Panc1 (cell line): Measurements from ENCODE around the gene PGBD5. TPM values are rescaled to one million over a fixed set of nuclear protein-coding genes. Genes with fewer than 3 reads are reported as not detected.

Experiments used
- ATAC-seq: fragments of 200-7000 bp; cut with Tn5 transposase; 2 replicates; pipeline ENCODE4 v1.9.1; 2020; ENCODE audit warnings: mild to moderate bottlenecking, moderate library complexity
- BruUV-seq: library from RNA; stranded (reverse); fragments of 400-500 nt; replicated peaks from 2 replicates; lab custom pipeline; 2021; lab: Mats Ljungman, UMichigan
- CTCF ChIA-PET: fragments of 300-600 bp; sonication (Branson Sonifier 250); formaldehyde crosslinking; loops from one replicate; lab custom pipeline; 2022; ENCODE audit warnings: antibody characterized with exemption; lab: Charles Lee
- POLR2A ChIA-PET: fragments of 300-600 bp; sonication (Branson Sonifier 250); formaldehyde crosslinking; loops from one replicate; lab custom pipeline; 2022; ENCODE audit warnings: antibody characterized with exemption; lab: Charles Lee
- DNase-seq: peaks from one replicate; pipeline ENCODE4 v3.0.0-alpha.2; 2010; ENCODE audit warnings: low read depth, low spot score
- H3K27ac ChIP-seq: 2 replicates; pipeline ENCODE4 v1.5.1; 2011; ENCODE audit warnings: mild to moderate bottlenecking, low read length, inconsistent platforms
- H3K27me3 ChIP-seq: fragments of 200-500 bp; sonication (Bioruptor generic); 2 replicates; pipeline ENCODE4 v1.6.0; 2014; ENCODE audit warnings: low read length, inconsistent platforms; ENCODE audit not compliant: control insufficient read depth, insufficient read depth
- H3K36me3 ChIP-seq: fragments of 200-500 bp; sonication (Bioruptor generic); 2 replicates; pipeline ENCODE4 v1.5.1; 2014; ENCODE audit warnings: inconsistent platforms, mild to moderate bottlenecking, low read length, moderate library complexity; ENCODE audit not compliant: control insufficient read depth, insufficient read depth
- H3K4me1 ChIP-seq: 2 replicates; pipeline ENCODE4 v1.5.1; 2011; ENCODE audit warnings: inconsistent platforms, mild to moderate bottlenecking, low read length, moderate library complexity; ENCODE audit not compliant: control insufficient read depth, insufficient read depth
- H3K4me3 ChIP-seq, 2 experiments: 2 replicates each; pipeline ENCODE4 v1.5.1; 2011 to 2012; ENCODE audit warnings: low read depth in 2 of 2, low read length in 2 of 2, mild to moderate bottlenecking in 2 of 2, inconsistent platforms in 1 of 2, moderate library complexity in 1 of 2
- H3K9me3 ChIP-seq: fragments of 200-500 bp; sonication (Bioruptor generic); 2 replicates; pipeline ENCODE4 v1.5.1; 2014; ENCODE audit warnings: low read depth, mild to moderate bottlenecking, inconsistent platforms, low read length, moderate library complexity; ENCODE audit not compliant: control insufficient read depth, insufficient read depth
- CTCF ChIP-seq: fragments of 450-650 bp; IDR thresholded peaks from 2 replicates; pipeline ENCODE4 v1.5.1; 2017; ENCODE audit warnings: mild to moderate bottlenecking
- POLR2AphosphoS5 ChIP-seq: IDR thresholded peaks from 2 replicates; pipeline ENCODE4 v1.6.1; 2012; ENCODE audit warnings: mild to moderate bottlenecking, low read depth, low read length, moderate library complexity
- REST ChIP-seq, 2 experiments: IDR thresholded peaks; 2 replicates each; pipeline ENCODE4 v1.6.1; 2011 to 2012; ENCODE audit warnings: low read depth in 2 of 2, control low read depth in 1 of 2, low read length in 1 of 2, mild to moderate bottlenecking in 1 of 2, moderate library complexity in 1 of 2; ENCODE audit not compliant: insufficient read depth in 1 of 2
- SIN3A ChIP-seq: IDR thresholded peaks from 2 replicates; pipeline ENCODE4 v1.6.1; 2012; ENCODE audit warnings: low read depth, mild to moderate bottlenecking, low read length, moderate library complexity, borderline replicate concordance; ENCODE audit not compliant: insufficient read depth
- TCF7L2 ChIP-seq: IDR thresholded peaks from 2 replicates; pipeline ENCODE4 v1.6.1; 2011; ENCODE audit warnings: mild to moderate bottlenecking, low read depth, low read length, inconsistent platforms
- in situ Hi-C: cut with HindIII; loops from 2 replicates; pipeline ENCODE4 v1.10.0; 2016; ENCODE audit warnings: low sequenced_read_pairs, low pct_unique_long_range_greater_than_20kb
- intact Hi-C: fragments of 100-400 bp; cut with micrococcal nuclease; formaldehyde crosslinking; loops from one replicate; pipeline ENCODE4 v1.10.0; 2022; ENCODE audit not compliant: unreplicated experiment
- total RNA-seq: library from RNA; stranded (reverse); gene quantifications from one replicate; pipeline ENCODE4 v1.2.1, GENCODE V29; 2021; ENCODE audit not compliant: unreplicated experiment

The PGBD5 gene
- total RNA-seq, 1 experiment from 2014 or later = 0.05 TPM

- CTCF ChIA-PET = no interaction called here
These were observed 29.2 kb upstream of the PGBD5 start for GRCh38 chr1:230455291-230455690.

GRCh38 chr1:230453377-230453776, 27.2 kb upstream of the PGBD5 start:
- no peaks in the 10 kb centered on the region for H3K4me1 ChIP-seq
- intact Hi-C loops = no loop called here
- no peak overlapping the region for H3K27ac ChIP-seq
- ChIA-PET CTCF (no interaction called here), POLR2A (no interaction called here)
- ATAC-seq = no peak
- H3K27me3 ChIP-seq = peaks cover 7% of the 10 kb centered on the region; the same call in 1 of the 2 replicates
- no peak overlapping the region for H3K4me3 ChIP-seq
- TF ChIP-seq TCF7L2 = no peak
- no peak for TF ChIP-seq SIN3A
- TF ChIP-seq REST (IDR thresholded peaks at IDR 0.05; ENCODE audit: insufficient read depth in 1 of 2, low read depth in 2 of 2, low read length in 1 of 2) = no peak
- TF ChIP-seq CTCF = no peak
- no peak for TF ChIP-seq POLR2AphosphoS5
- no TSS peak for BruUV-seq
- no peaks in the 10 kb centered on the region for H3K9me3 ChIP-seq
- DNase-seq = no peak
- in situ Hi-C loops = no loop called here
- H3K36me3 ChIP-seq = no peaks in the 10 kb centered on the region

More at GRCh38 chr1:230455291-230455690, 29.2 kb upstream of the PGBD5 start:
- TF ChIP-seq REST (IDR thresholded peaks at IDR 0.05; ENCODE audit: insufficient read depth in 1 of 2, low read depth in 2 of 2, low read length in 1 of 2) (no peak), POLR2AphosphoS5 (no peak), TCF7L2 (no peak), SIN3A (no peak), CTCF (no peak)
- in situ Hi-C loops (no loop called here), intact Hi-C loops (no loop called here)
- Histone ChIP-seq H3K27ac (no peak overlapping the region), H3K27me3 (peaks cover 20% of the 10 kb centered on the region), H3K4me1 (no peaks in the 10 kb centered on the region), H3K36me3 (no peaks in the 10 kb centered on the region), H3K4me3 (no peak overlapping the region), H3K9me3 (no peaks in the 10 kb centered on the region)
- ATAC-seq (no peak), DNase-seq (no peak)
- no TSS peak for BruUV-seq
- POLR2A ChIA-PET = no interaction called here
